Measurements from ENCODE around the gene SH3RF1.

Gene SH3RF1

GRCh38 chr4:169248645-169249044 is 22.1 kb downstream of the SH3RF1 start:
- TF ChIP-seq, protein P1, sequence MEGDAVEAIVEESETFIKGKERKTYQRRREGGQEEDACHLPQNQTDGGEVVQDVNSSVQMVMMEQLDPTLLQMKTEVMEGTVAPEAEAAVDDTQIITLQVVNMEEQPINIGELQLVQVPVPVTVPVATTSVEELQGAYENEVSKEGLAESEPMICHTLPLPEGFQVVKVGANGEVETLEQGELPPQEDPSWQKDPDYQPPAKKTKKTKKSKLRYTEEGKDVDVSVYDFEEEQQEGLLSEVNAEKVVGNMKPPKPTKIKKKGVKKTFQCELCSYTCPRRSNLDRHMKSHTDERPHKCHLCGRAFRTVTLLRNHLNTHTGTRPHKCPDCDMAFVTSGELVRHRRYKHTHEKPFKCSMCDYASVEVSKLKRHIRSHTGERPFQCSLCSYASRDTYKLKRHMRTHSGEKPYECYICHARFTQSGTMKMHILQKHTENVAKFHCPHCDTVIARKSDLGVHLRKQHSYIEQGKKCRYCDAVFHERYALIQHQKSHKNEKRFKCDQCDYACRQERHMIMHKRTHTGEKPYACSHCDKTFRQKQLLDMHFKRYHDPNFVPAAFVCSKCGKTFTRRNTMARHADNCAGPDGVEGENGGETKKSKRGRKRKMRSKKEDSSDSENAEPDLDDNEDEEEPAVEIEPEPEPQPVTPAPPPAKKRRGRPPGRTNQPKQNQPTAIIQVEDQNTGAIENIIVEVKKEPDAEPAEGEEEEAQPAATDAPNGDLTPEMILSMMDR (IDR thresholded peaks at IDR 0.05; ENCODE audit: insufficient read depth, low read length, poor library complexity, severe bottlenecking): no peak
- DNase-seq (ENCODE audit: extremely low read depth, insufficient read length): no peak
- Histone ChIP-seq H3K4me3 (replicated peaks; ENCODE audit: low read depth, low read length) (no peak overlapping the region), H3K36me3 (ENCODE audit: control insufficient read depth, insufficient read depth, low read length) (no peaks in the 10 kb centered on the region), H3K27me3 (replicated peaks; ENCODE audit: control insufficient read depth, insufficient read depth, low read length) (no peaks in the 10 kb centered on the region)

- H3K36me3 ChIP-seq (ENCODE audit: control insufficient read depth, insufficient read depth, low read length): no peaks in the 10 kb centered on the region
- H3K27me3 ChIP-seq (replicated peaks; ENCODE audit: control insufficient read depth, insufficient read depth, low read length): no peaks in the 10 kb centered on the region
- H3K4me3 ChIP-seq (replicated peaks; ENCODE audit: low read depth, low read length): no peak overlapping the region
- TF ChIP-seq, protein P1 (IDR thresholded peaks at IDR 0.05; ENCODE audit: insufficient read depth, low read length, poor library complexity, severe bottlenecking): no peak
- DNase-seq (ENCODE audit: extremely low read depth, insufficient read length): no peak
These were observed 23.8 kb downstream of the SH3RF1 start for GRCh38 chr4:169246957-169247396.

DNA sequence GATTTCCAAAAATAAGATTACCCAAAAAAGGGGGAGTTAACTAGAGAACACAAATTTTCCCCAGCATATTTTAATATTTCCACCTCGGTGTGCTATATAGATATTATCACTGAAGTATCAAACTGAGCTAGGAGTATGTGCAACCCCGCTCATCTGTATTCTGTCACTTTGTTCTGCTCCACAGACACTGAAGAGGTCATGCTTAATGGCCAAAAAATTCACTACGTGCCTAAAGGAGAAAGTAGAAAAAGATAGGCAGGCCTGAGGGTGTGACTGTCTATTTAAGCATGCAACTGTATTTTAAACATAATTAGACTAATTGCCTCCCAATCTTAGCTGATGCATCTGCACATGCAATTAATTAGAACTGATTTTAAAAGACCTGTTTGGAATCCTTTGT is 24.5 kb downstream of the SH3RF1 start:
- TF ChIP-seq, protein P1 (IDR thresholded peaks at IDR 0.05; ENCODE audit: insufficient read depth, low read length, poor library complexity, severe bottlenecking): no peak
- Histone ChIP-seq H3K4me3 (replicated peaks; ENCODE audit: low read depth, low read length) (no peak overlapping the region), H3K36me3 (ENCODE audit: control insufficient read depth, insufficient read depth, low read length) (no peaks in the 10 kb centered on the region), H3K27me3 (replicated peaks; ENCODE audit: control insufficient read depth, insufficient read depth, low read length) (no peaks in the 10 kb centered on the region)
- no peak for DNase-seq (ENCODE audit: extremely low read depth, insufficient read length)

DNA sequence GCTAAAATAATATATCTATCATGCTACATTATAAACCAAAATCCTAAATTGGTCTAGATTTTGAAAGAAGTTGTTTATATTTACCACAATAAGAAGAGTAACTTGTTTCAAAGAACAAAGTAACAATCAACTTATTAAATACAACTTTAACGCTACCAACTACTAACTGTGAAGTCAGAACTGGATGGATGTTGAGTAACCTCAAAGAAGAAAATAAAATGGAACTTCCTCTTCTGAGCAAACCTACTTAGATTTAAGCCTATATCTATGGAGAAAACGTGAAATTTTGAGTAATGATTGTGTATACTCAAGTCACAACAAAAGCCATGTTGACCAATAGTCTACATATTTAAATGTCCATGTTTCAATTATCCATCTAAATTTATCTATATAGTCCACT is 25.7 kb downstream of the SH3RF1 start:
- TF ChIP-seq, protein P1 (IDR thresholded peaks at IDR 0.05; ENCODE audit: insufficient read depth, low read length, poor library complexity, severe bottlenecking): no peak
- Histone ChIP-seq H3K36me3 (ENCODE audit: control insufficient read depth, insufficient read depth, low read length) (no peaks in the 10 kb centered on the region), H3K27me3 (replicated peaks; ENCODE audit: control insufficient read depth, insufficient read depth, low read length) (no peaks in the 10 kb centered on the region), H3K4me3 (replicated peaks; ENCODE audit: low read depth, low read length) (no peak overlapping the region)
- no peak for DNase-seq (ENCODE audit: extremely low read depth, insufficient read length)

DNA sequence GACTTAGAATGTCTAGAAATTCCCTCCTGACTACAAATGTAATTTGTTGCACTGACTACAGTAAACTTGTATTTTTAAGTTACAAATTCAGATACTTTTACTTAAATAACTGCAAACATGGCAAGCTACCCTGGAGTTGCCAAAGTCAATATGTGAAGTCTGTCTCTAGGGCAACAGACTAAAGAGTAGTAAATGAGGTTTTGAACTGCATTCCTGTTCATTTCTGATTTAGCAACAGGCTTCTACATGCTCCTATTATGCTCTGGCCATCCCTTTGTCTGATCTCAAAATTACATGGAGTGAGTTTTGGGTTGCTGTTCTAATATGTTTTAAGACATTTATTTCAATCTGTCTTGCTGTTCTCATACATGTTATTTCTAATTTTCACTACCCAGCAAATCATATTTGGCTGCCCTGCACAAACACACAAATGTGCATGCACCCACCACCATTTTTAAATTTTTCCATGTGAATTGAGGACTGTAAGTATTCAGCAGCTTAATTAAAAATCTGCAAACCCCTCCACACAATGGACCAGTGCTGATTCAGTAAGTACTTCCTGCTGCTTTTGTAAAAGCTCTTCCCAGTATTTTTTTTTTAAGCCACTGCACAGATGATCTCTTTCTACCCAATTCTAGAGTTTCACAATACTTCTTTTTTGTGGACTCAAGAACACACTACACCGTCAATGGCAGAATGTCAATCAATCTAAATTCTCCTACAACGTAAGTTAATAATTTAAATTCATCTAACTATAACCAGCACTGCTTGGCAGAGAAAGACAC is 26.7 kb downstream of the SH3RF1 start:
- DNase-seq (ENCODE audit: extremely low read depth, insufficient read length): no peak
- TF ChIP-seq, protein P1 (IDR thresholded peaks at IDR 0.05; ENCODE audit: insufficient read depth, low read length, poor library complexity, severe bottlenecking): no peak
- H3K4me3 ChIP-seq (replicated peaks; ENCODE audit: low read depth, low read length): no peak overlapping the region
- no peaks in the 10 kb centered on the region for H3K27me3 ChIP-seq (replicated peaks; ENCODE audit: control insufficient read depth, insufficient read depth, low read length)
- no peaks in the 10 kb centered on the region for H3K36me3 ChIP-seq (ENCODE audit: control insufficient read depth, insufficient read depth, low read length)
